Stimulated activated memory B cell treated with anti-CD40 and anti-IgM and Interleukin-4, amounts not matched to agents 10 μg/mL and 1 μg/mL and 100 μg/mL, for 72 hours (primary cell): ENCODE results near the gene FCF1.

ENCODE experiments used
- ATAC-seq: fragments of 150-1000 bp; cut with Tn5 transposase; 2 replicates; pipeline ENCODE4 v1.10.0; 2021
- H3K27ac Mint-ChIP-seq: one replicate; pipeline ENCODE4 v1.8.0; 2022; ENCODE audit warnings: mild to moderate bottlenecking, mixed read lengths
- H3K27me3 Mint-ChIP-seq: one replicate; pipeline ENCODE4 v1.8.0; 2022; ENCODE audit warnings: mixed read lengths
- H3K36me3 Mint-ChIP-seq: one replicate; pipeline ENCODE4 v1.8.0; 2022; ENCODE audit warnings: mixed read lengths
- H3K4me1 Mint-ChIP-seq: one replicate; pipeline ENCODE4 v1.8.0; 2022; ENCODE audit warnings: mixed read lengths
- H3K4me3 Mint-ChIP-seq: one replicate; pipeline ENCODE4 v1.8.0; 2022; ENCODE audit warnings: mild to moderate bottlenecking, moderate library complexity, mixed read lengths
- H3K9me3 Mint-ChIP-seq: one replicate; pipeline ENCODE4 v1.8.0; 2022; ENCODE audit warnings: mixed read lengths

Gene FCF1

DNA sequence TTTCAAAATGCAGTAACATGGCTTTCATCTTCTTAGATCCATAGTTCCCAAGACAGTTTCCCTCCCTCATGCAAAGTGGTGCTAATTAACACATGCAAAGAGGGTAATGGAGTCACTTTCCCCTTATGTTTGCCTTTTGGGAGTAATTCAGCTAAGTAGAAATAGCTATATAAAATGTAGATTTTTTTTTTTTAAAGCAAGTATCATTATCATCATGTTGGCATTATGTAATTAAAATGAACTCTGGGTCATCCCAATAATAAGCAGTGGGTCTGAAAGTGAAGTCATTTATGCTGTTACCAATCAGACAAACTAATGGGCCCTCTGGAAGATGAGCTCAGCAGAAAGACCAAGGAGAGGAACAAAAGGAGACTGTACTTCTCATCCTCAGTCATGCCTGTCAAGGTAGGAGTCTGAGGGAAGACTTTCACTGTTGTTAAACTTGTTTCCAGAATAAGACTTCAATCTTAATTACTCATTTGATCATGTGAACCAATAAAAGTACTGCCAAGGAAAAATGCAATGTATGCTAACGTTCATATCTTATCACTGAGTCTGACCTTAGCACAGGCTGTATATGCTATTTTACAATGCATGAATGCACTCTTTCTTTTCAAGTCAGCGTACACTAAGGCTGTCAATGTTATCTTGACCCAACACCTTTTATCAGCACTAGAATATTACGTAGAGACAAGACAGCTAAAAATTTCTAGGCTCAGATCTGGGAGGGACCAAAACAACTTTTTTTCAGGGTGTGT lies 26.8 kb upstream of the FCF1 start:
- H3K9me3 Mint-ChIP-seq = no peaks in the 10 kb centered on the region
- no peak overlapping the region for H3K4me3 Mint-ChIP-seq
- no peak for ATAC-seq
- H3K27me3 Mint-ChIP-seq = no peaks in the 10 kb centered on the region
- no peak overlapping the region for H3K27ac Mint-ChIP-seq
- peaks cover 29% of the 10 kb centered on the region for H3K4me1 Mint-ChIP-seq
- peaks cover 70% of the 10 kb centered on the region for H3K36me3 Mint-ChIP-seq

DNA sequence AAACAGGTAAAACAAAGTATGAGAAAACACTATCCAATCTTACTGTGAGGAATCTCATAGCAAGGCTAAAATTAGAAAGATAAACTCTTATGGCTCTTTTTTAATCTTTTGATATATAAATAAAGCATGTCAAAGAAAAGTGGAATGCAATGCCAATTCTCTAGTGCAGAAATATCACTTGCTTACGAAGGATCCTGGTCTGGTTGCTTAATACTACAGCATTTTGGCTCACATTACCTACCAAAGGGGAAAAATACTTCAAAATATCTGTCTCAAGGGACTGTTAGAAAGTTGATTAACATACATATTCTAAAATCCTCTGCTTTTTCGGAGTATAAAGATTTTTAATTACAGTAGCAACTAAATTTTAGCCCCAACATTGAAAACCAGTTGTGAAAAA lies 21.5 kb upstream of the FCF1 start:
- peaks cover 50% of the 10 kb centered on the region for H3K36me3 Mint-ChIP-seq
- ATAC-seq = no peak
- no peak overlapping the region for H3K4me3 Mint-ChIP-seq
- no peaks in the 10 kb centered on the region for H3K9me3 Mint-ChIP-seq
- no peaks in the 10 kb centered on the region for H3K4me1 Mint-ChIP-seq
- no peaks in the 10 kb centered on the region for H3K27me3 Mint-ChIP-seq
- no peak overlapping the region for H3K27ac Mint-ChIP-seq

DNA sequence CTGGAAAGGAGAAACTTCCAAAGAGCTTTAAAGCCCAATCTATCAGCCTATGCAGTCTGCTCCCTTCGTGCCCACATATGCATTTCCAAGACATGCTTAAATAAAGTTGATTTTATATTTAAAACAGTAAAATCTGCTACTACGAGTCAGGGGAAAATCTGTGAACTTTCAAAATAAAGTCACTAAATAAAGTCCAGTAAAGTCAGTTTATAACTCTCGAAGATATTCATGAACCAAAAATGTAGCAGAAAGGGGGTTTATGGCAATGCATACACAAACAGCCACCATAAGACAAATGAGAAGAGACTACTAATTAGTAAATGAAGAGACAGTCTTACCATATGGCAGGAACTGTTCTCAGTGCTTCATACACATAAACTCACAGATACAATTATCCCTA lies 19.8 kb upstream of the FCF1 start:
- ATAC-seq = no peak
- no peaks in the 10 kb centered on the region for H3K27me3 Mint-ChIP-seq
- no peak overlapping the region for H3K27ac Mint-ChIP-seq
- H3K4me3 Mint-ChIP-seq = no peak overlapping the region
- peaks cover under 1% of the 10 kb centered on the region for H3K4me1 Mint-ChIP-seq
- no peaks in the 10 kb centered on the region for H3K9me3 Mint-ChIP-seq
- H3K36me3 Mint-ChIP-seq = peaks cover 56% of the 10 kb centered on the region

DNA sequence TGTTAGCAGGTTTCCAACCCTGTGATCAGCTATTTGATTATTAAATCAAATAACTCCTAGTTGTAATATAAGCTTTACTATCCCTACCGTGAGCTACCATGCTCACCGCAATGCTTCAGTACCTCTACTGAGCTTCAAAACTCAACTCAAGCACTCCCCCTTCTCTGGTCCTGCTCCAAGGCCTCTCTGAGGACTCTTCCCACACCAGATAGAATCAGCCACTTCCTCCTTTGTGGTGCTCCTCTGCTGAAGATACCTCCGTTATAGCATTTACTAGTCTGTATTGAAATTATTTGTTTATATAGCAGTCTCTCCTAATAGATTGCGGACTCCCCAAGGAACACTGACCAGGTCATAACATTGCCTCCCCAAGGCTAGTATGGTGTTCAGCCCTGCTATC lies 17.5 kb upstream of the FCF1 start:
- H3K4me1 Mint-ChIP-seq = peaks cover 6% of the 10 kb centered on the region
- no peak overlapping the region for H3K4me3 Mint-ChIP-seq
- H3K27me3 Mint-ChIP-seq = no peaks in the 10 kb centered on the region
- no peak overlapping the region for H3K27ac Mint-ChIP-seq
- no peak for ATAC-seq
- no peaks in the 10 kb centered on the region for H3K9me3 Mint-ChIP-seq
- peaks cover 49% of the 10 kb centered on the region for H3K36me3 Mint-ChIP-seq

DNA sequence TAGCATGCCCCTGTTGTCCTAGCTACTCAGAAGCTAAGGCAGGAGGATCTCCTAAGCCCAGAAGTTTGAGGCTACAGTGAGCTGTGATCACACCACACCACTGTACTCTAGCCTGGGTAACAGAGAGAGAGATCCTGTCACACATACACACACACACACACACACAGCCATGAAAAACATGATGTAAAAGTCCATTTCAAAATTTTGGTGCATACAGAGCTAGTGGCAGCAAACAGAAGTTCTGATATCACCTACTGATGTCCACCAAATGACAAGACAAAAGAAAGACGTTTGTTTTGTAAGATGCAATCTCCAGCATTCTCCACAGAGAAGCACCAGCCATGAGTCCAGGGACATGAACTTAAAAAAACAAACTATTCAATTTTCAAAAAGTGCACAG lies 15.9 kb upstream of the FCF1 start:
- Mint-ChIP-seq H3K27ac (no peak overlapping the region), H3K4me1 (peaks cover 10% of the 10 kb centered on the region), H3K36me3 (peaks cover 49% of the 10 kb centered on the region), H3K27me3 (no peaks in the 10 kb centered on the region), H3K4me3 (no peak overlapping the region), H3K9me3 (peaks cover 1% of the 10 kb centered on the region)
- ATAC-seq = no peak

DNA sequence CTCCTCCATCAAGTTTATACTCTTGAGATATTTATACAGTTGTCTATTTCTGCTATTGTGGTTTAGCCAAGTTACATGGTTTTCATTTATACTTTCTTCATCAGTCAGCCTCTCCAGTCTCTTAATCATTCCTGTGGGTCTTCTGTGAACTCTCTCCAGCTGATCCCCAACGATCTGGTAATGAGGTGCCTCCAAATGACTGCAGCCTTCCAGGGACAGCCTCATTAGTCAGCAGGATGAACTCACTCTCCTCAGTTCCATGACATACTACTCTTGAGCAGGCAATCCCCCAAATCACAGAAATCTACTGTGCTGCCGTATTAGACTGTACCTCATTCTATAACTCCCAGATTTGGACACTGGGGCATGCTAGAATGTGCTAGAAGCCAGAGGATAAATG lies 15.4 kb upstream of the FCF1 start:
- Mint-ChIP-seq H3K4me3 (no peak overlapping the region), H3K27me3 (no peaks in the 10 kb centered on the region), H3K36me3 (peaks cover 51% of the 10 kb centered on the region), H3K9me3 (peaks cover 2% of the 10 kb centered on the region), H3K4me1 (peaks cover 10% of the 10 kb centered on the region), H3K27ac (no peak overlapping the region)
- no peak for ATAC-seq

DNA sequence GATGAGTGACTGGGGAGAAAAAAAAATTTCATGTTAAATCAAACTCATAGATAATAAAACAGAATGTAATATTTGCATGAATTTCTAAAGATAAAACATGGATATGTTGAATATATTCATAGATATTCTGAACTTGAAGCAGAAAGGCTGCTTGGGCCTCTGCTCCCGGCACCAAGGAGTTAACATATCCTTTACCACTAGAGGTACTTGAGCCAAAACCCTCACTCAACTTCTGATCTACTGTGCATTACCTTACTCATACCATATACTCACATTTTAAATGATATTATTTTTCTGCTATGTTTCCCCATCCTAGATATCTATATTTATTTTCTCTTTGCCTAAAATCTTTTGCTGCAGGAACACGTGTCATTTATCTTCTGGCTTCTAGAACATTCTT lies 15.0 kb upstream of the FCF1 start:
- H3K9me3 Mint-ChIP-seq = peaks cover 7% of the 10 kb centered on the region
- no peak overlapping the region for H3K4me3 Mint-ChIP-seq
- ATAC-seq = no peak
- H3K4me1 Mint-ChIP-seq = peaks cover 10% of the 10 kb centered on the region
- H3K27ac Mint-ChIP-seq = no peak overlapping the region
- H3K27me3 Mint-ChIP-seq = no peaks in the 10 kb centered on the region
- peaks cover 56% of the 10 kb centered on the region for H3K36me3 Mint-ChIP-seq

DNA sequence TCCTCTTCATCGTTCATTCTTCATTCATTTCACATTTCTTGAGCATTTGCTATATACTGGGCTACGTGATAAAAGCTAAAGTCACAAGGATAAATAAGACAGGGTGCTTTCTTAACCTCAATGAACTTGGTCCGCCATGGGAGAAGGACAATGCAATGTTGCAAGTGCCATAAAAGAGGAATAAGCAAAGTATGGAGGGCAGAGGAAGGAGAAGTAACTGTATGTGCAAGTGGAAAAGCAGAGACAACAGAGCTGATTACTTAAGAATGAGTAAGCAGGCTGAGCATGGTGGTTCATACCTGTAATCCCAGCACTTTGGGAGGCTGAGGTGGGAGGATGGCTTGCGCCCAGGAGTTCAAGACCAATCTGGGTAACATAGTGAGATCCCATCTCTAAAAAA lies 14.5 kb upstream of the FCF1 start:
- Mint-ChIP-seq H3K4me3 (no peak overlapping the region), H3K4me1 (peaks cover 10% of the 10 kb centered on the region), H3K9me3 (peaks cover 8% of the 10 kb centered on the region), H3K27ac (no peak overlapping the region), H3K36me3 (peaks cover 60% of the 10 kb centered on the region), H3K27me3 (no peaks in the 10 kb centered on the region)
- ATAC-seq = no peak

DNA sequence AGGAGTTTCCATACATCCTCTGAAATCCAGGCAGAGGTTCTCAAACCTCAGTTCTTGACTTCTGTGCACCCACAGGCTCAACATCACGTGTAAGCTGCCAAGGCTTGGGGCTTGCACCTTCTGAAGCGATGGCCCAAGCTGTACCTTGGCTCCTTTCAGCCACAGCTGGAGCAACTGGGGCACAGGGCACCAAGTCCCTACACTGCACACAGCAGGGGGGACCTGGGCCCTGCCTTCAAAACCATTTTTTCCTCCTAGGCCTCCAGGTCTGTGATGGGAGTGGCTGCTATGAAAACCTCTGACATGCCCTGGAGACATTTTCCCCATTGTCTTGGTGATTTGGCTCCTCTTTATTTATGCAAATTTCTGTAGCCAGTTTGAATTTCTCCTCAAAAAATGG lies 10.7 kb upstream of the FCF1 start:
- H3K27me3 Mint-ChIP-seq = no peaks in the 10 kb centered on the region
- H3K36me3 Mint-ChIP-seq = peaks cover 63% of the 10 kb centered on the region
- H3K27ac Mint-ChIP-seq = no peak overlapping the region
- H3K9me3 Mint-ChIP-seq = peaks cover 8% of the 10 kb centered on the region
- H3K4me3 Mint-ChIP-seq = no peak overlapping the region
- peaks cover 20% of the 10 kb centered on the region for H3K4me1 Mint-ChIP-seq
- no peak for ATAC-seq

DNA sequence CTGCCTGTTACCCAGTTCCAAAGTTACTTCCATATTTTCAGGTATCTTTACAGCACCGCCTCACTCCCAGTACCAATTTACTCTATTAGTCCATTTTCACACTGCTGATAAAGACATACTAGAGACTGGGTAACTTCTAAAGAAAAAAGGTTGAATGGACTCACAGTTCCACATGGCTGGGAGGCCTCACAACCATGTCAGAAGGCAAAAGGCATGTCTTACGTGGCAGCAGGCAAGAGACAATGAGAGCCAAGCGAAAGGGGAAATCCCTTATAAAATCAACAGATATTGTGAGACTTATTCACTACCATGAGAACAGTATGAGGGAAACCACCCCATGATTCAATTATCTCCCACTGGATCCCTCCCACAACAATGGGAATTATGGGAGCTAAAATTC lies 9.9 kb upstream of the FCF1 start:
- H3K27me3 Mint-ChIP-seq = no peaks in the 10 kb centered on the region
- H3K36me3 Mint-ChIP-seq = peaks cover 58% of the 10 kb centered on the region
- no peak for ATAC-seq
- H3K27ac Mint-ChIP-seq = no peak overlapping the region
- peaks cover 20% of the 10 kb centered on the region for H3K4me1 Mint-ChIP-seq
- no peak overlapping the region for H3K4me3 Mint-ChIP-seq
- peaks cover 8% of the 10 kb centered on the region for H3K9me3 Mint-ChIP-seq

DNA sequence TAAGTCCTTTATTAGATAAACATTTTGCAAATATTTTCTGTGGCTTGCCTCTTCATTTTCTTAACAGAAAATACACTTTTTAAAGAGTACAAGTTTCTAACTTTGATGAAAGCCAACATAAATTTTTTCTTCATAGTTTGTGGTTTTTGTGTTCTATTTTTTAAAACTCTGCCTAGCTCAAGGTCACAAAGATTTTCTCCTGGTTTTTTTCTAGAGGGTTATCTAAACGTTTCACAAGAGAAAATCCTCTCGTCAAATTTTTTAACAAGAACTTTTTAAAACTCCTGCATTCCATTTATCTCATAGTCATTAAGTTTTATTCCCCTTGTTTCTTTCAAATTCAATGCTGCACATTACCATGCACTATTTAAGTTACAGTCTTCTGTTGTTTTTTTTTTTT lies 8.3 kb upstream of the FCF1 start:
- Mint-ChIP-seq H3K27me3 (no peaks in the 10 kb centered on the region), H3K4me1 (peaks cover 28% of the 10 kb centered on the region), H3K9me3 (peaks cover 8% of the 10 kb centered on the region), H3K4me3 (no peak overlapping the region), H3K36me3 (peaks cover 52% of the 10 kb centered on the region), H3K27ac (no peak overlapping the region)
- no peak for ATAC-seq

DNA sequence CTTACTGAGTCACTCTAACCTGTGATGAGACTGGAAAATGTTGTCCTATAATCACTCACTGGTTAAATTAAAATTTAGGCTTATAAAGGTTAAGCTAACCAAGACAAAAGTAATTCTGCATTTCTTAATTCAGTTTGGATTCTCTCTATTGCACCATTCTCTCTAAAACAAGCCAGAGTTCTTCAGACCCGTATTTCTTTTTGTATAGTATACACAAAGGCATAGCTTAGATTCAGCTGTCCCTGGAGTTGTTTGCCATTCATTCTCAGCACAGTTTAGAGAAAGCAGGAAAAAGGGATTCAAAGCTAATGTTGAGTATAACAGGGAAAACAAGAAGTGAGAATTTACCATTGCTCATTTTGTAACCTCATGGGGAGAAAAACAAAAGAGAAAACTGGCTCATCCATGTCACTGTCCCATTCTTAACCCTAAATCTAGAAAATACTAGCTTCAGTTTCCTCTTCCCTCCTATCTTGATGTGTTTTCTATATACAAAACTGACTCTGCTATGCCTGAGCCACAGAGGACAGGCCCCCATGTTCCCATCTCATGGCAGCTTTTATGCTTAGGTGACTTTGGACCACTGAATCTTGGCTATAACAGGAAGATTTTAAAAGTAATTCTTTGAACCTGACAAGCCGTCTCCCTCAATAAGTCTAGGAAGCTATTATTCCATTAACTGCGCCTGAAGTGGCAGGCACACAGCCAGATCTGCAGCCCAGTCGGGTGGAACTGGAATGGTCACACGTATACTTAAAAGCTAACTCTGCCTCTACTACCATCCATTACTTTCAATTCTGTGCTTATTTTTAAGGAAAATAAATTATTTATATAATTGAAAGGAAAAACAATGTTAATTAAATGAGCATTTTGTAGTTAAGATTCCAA lies 7.1 kb upstream of the FCF1 start:
- Mint-ChIP-seq H3K9me3 (peaks cover 8% of the 10 kb centered on the region), H3K27me3 (no peaks in the 10 kb centered on the region), H3K36me3 (peaks cover 40% of the 10 kb centered on the region), H3K27ac (no peak overlapping the region), H3K4me1 (peaks cover 35% of the 10 kb centered on the region), H3K4me3 (no peak overlapping the region)
- ATAC-seq = no peak

DNA sequence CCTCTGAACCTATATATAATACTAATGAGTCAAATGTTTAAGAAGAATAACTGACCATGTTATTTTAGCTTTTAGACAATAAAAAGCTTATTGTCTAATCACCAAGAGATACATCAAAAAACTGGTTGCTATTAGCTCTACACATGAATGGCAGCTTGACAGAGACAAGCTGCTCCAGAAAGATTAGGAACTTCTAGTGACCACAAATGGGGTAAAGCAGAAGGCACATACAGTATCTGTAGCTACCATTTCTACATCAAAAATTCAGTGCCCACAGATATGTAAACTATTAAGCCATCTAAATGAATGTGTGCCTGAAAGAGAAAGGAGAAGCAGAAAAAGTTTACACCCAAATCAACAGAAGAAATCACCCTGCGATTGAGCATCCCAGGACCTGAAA lies 2.5 kb upstream of the FCF1 start:
- H3K36me3 Mint-ChIP-seq = peaks cover 11% of the 10 kb centered on the region
- H3K4me3 Mint-ChIP-seq = no peak overlapping the region
- no peak overlapping the region for H3K27ac Mint-ChIP-seq
- no peak for ATAC-seq
- no peaks in the 10 kb centered on the region for H3K9me3 Mint-ChIP-seq
- H3K27me3 Mint-ChIP-seq = no peaks in the 10 kb centered on the region
- H3K4me1 Mint-ChIP-seq = peaks cover 46% of the 10 kb centered on the region

DNA sequence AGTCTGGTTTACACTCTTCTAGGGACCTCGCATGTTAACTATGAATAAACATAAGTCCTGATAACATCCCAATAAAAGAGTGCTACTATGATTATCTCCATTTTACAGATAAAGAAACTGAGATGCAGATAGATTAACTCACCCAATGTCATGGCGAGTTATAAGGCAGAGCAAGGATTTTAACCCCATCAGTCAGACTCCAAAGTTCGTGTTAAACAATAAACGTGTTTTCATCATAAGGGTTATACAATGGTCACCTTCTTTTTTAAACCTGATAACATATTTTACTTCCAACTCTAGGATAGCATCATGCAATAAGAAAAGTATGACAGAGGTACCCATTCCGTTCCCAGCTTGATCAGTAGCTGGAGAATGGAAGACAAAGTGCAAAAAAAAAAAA lies 1.3 kb upstream of the FCF1 start:
- no peak overlapping the region for H3K27ac Mint-ChIP-seq
- peak overlapping the region; percentile 94 for H3K4me3 Mint-ChIP-seq
- peaks cover 46% of the 10 kb centered on the region for H3K4me1 Mint-ChIP-seq
- no peak for ATAC-seq
- H3K27me3 Mint-ChIP-seq = no peaks in the 10 kb centered on the region
- peaks cover 20% of the 10 kb centered on the region for H3K36me3 Mint-ChIP-seq
- no peaks in the 10 kb centered on the region for H3K9me3 Mint-ChIP-seq

DNA sequence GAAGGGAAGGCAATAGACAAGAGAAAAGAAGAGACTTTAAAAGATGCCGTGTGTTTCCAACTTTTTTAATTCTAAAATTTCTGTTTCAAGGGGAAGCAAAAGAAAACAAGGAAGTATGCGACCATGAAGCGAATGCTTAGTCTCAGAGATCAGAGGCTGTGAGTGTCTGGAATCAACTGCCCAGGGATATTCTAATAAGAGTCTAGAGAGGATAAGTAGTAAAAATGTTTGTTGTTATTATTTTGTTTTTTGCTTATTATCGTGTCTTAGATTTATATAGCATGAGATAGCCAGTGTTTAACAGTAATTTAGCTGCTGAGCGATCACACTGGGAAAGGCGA lies 421 bp downstream of the FCF1 start:
- Mint-ChIP-seq H3K27ac (peak overlapping the region; percentile 92), H3K27me3 (no peaks in the 10 kb centered on the region), H3K4me1 (peaks cover 45% of the 10 kb centered on the region), H3K4me3 (peak overlapping the region; percentile 94), H3K36me3 (peaks cover 31% of the 10 kb centered on the region), H3K9me3 (no peaks in the 10 kb centered on the region)
- no peak for ATAC-seq

DNA sequence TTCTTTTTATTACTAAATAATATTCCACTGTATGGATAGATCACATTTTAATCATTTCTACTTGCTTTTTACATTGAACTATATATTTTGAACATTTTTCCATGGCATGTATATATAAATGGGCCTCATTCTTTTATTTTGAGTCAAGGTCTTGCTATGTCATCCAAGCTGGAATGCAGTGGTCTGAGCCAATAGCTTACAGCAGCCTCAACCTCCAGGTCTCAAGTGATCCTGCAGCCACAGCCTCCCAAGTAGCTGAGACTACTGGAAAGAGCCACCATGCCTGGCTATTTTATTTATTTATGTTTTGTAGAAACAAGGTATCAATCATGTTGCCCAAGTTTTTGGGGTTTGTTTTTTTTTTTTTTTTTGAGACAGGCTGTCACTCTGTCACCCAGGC lies 7.6 kb downstream of the FCF1 start:
- Mint-ChIP-seq H3K4me1 (peaks cover 8% of the 10 kb centered on the region), H3K9me3 (no peaks in the 10 kb centered on the region), H3K4me3 (no peak overlapping the region), H3K27me3 (no peaks in the 10 kb centered on the region), H3K27ac (no peak overlapping the region), H3K36me3 (peaks cover 60% of the 10 kb centered on the region)
- no peak for ATAC-seq
